WTC11 (cell line): ENCODE measurements around the gene SPTLC2. TPM values are rescaled to one million over a fixed set of nuclear protein-coding genes. Genes with fewer than 3 reads are reported as not detected.

Experiments
- ATAC-seq: fragments of 200-7000 bp; cut with Tn5 transposase; 2 replicates; pipeline ENCODE4 v1.10.0; 2021; ENCODE audit warnings: mild to moderate bottlenecking, moderate library complexity
- CTCF ChIA-PET: fragments of 300-600 bp; sonication (Branson Sonifier 250); formaldehyde crosslinking; loops from one replicate; lab custom pipeline; 2021; ENCODE audit warnings: antibody characterized with exemption; lab: Charles Lee
- POLR2A ChIA-PET: fragments of 350-600 bp; sonication (Branson Sonifier 250); formaldehyde crosslinking; loops from one replicate; lab custom pipeline; 2021; ENCODE audit warnings: antibody characterized with exemption; lab: Charles Lee
- DNase-seq: peaks from one replicate; pipeline ENCODE4 v3.0.0; 2021; ENCODE audit warnings: low spot score
- H3K27ac Mint-ChIP-seq: 2 replicates; pipeline ENCODE4 v1.8.0; 2021; ENCODE audit warnings: mixed read lengths
- H3K27me3 Mint-ChIP-seq: 2 replicates; pipeline ENCODE4 v1.8.0; 2021; ENCODE audit warnings: low read depth, mild to moderate bottlenecking, moderate library complexity, mixed read lengths
- H3K36me3 Mint-ChIP-seq: 2 replicates; pipeline ENCODE4 v1.8.0; 2021; ENCODE audit warnings: mixed read lengths
- H3K4me1 Mint-ChIP-seq: 2 replicates; pipeline ENCODE4 v1.8.0; 2022; ENCODE audit warnings: mixed read lengths
- H3K4me3 Mint-ChIP-seq: 2 replicates; pipeline ENCODE4 v1.8.0; 2021; ENCODE audit warnings: mild to moderate bottlenecking, moderate library complexity, mixed read lengths
- H3K9me3 Mint-ChIP-seq: 2 replicates; pipeline ENCODE4 v1.8.0; 2021; ENCODE audit warnings: mixed read lengths
- CBFB ChIP-seq: sonication (generic); formaldehyde crosslinking; IDR thresholded peaks from 2 replicates; pipeline ENCODE4 v1.8.1; 2022; ENCODE audit warnings: mild to moderate bottlenecking, low read depth, missing genetic modification reagents
- CDX4 ChIP-seq: fragments of 250-450 bp; sonication (Bioruptor Pico); IDR thresholded peaks from 2 replicates; pipeline ENCODE4 v1.9.0; 2021; ENCODE audit warnings: moderate library complexity, mild to moderate bottlenecking, inconsistent platforms, borderline replicate concordance
- CREB1 ChIP-seq: sonication (generic); formaldehyde crosslinking; IDR thresholded peaks from 2 replicates; pipeline ENCODE4 v1.8.0; 2023; ENCODE audit warnings: mild to moderate bottlenecking, missing genetic modification reagents
- EMX1 ChIP-seq: fragments of 250-450 bp; sonication (Bioruptor Pico); IDR thresholded peaks from 2 replicates; pipeline ENCODE4 v1.8.0; 2021; ENCODE audit warnings: mild to moderate bottlenecking
- ERG ChIP-seq: fragments of 250-450 bp; sonication (Bioruptor Pico); IDR thresholded peaks from 2 replicates; pipeline ENCODE4 v1.8.0; 2021; ENCODE audit warnings: mild to moderate bottlenecking
- GABPB1 ChIP-seq: sonication (generic); formaldehyde crosslinking; IDR thresholded peaks from 2 replicates; pipeline ENCODE4 v1.8.1; 2023; ENCODE audit warnings: mild to moderate bottlenecking, missing genetic modification reagents
- GRHL2 ChIP-seq: fragments of 250-450 bp; sonication (Bioruptor Pico); IDR thresholded peaks from 2 replicates; pipeline ENCODE4 v1.8.0; 2022; ENCODE audit warnings: mild to moderate bottlenecking, moderate library complexity; ENCODE audit not compliant: insufficient replicate concordance, severe bottlenecking
- GTF2I ChIP-seq: fragments of 250-450 bp; sonication (Bioruptor Pico); conservative IDR thresholded peaks from 2 replicates; pipeline ENCODE4 v1.4.0; 2021; ENCODE audit warnings: mild to moderate bottlenecking
- HMGXB4 ChIP-seq: sonication (generic); formaldehyde crosslinking; IDR thresholded peaks from 2 replicates; pipeline ENCODE4 v1.8.1; 2023; ENCODE audit warnings: mild to moderate bottlenecking, moderate library complexity, missing genetic modification reagents
- IRF2 ChIP-seq: sonication (generic); formaldehyde crosslinking; IDR thresholded peaks from 2 replicates; pipeline ENCODE4 v1.8.0; 2022; ENCODE audit warnings: low read depth, missing genetic modification reagents, borderline replicate concordance
- JAZF1 ChIP-seq: fragments of 250-450 bp; sonication (Bioruptor Pico); IDR thresholded peaks from 2 replicates; pipeline ENCODE4 v1.9.0; 2021; ENCODE audit warnings: moderate library complexity, mild to moderate bottlenecking, inconsistent platforms
- KAT7 ChIP-seq: sonication (generic); formaldehyde crosslinking; IDR thresholded peaks from 2 replicates; pipeline ENCODE4 v1.8.1; 2023; ENCODE audit warnings: missing genetic modification reagents, mild to moderate bottlenecking, borderline replicate concordance
- MLX ChIP-seq: sonication (generic); formaldehyde crosslinking; IDR thresholded peaks from 2 replicates; pipeline ENCODE4 v1.8.1; 2023; ENCODE audit warnings: mild to moderate bottlenecking, missing genetic modification reagents, moderate library complexity
- MXD4 ChIP-seq: fragments of 250-450 bp; sonication (Bioruptor Pico); IDR thresholded peaks from 2 replicates; pipeline ENCODE4 v1.8.0; 2021; ENCODE audit warnings: mild to moderate bottlenecking, moderate library complexity, borderline replicate concordance
- NFATC4 ChIP-seq: fragments of 250-450 bp; sonication (Bioruptor Pico); IDR thresholded peaks from 2 replicates; pipeline ENCODE4 v1.9.0; 2021; ENCODE audit warnings: mild to moderate bottlenecking
- PREB ChIP-seq: sonication (generic); formaldehyde crosslinking; IDR thresholded peaks from 2 replicates; pipeline ENCODE4 v1.8.1; 2022; ENCODE audit warnings: mild to moderate bottlenecking, missing genetic modification reagents, moderate library complexity, borderline replicate concordance
- SMAD3 ChIP-seq: sonication (generic); formaldehyde crosslinking; IDR thresholded peaks from 2 replicates; pipeline ENCODE4 v1.8.0; 2022; ENCODE audit warnings: missing genetic modification reagents, mild to moderate bottlenecking, borderline replicate concordance
- SMAD4 ChIP-seq: sonication (generic); formaldehyde crosslinking; IDR thresholded peaks from 2 replicates; pipeline ENCODE4 v1.8.0; 2022; ENCODE audit warnings: mild to moderate bottlenecking, missing genetic modification reagents
- SOX15 ChIP-seq: fragments of 250-450 bp; sonication (Bioruptor Pico); IDR thresholded peaks from 2 replicates; pipeline ENCODE4 v1.9.0; 2021; ENCODE audit warnings: mild to moderate bottlenecking
- TCF7 ChIP-seq: sonication (generic); formaldehyde crosslinking; IDR thresholded peaks from 2 replicates; pipeline ENCODE4 v1.8.0; 2022; ENCODE audit warnings: mild to moderate bottlenecking, low read depth, missing genetic modification reagents, moderate library complexity
- ZNF263 ChIP-seq: sonication (generic); formaldehyde crosslinking; IDR thresholded peaks from 2 replicates; pipeline ENCODE4 v1.8.1; 2022; ENCODE audit warnings: low read depth, mild to moderate bottlenecking, moderate library complexity, missing genetic modification reagents
- ZNF396 ChIP-seq: fragments of 250-450 bp; sonication (Bioruptor Pico); IDR thresholded peaks from 2 replicates; pipeline ENCODE4 v1.8.0; 2021; ENCODE audit warnings: mild to moderate bottlenecking, moderate library complexity, borderline replicate concordance
- ZNF512 ChIP-seq: sonication (generic); formaldehyde crosslinking; IDR thresholded peaks from 2 replicates; pipeline ENCODE4 v1.8.1; 2022; ENCODE audit warnings: missing genetic modification reagents, borderline replicate concordance
- total RNA-seq: library from RNA; stranded (reverse); gene quantifications from 3 replicates; pipeline ENCODE4 v1.2.3, GENCODE V29; 2021
- TF ChIP-seq, protein P1 (sequence below): sonication (generic); formaldehyde crosslinking; IDR thresholded peaks from 2 replicates; pipeline ENCODE4 v1.8.1; 2022; ENCODE audit warnings: mild to moderate bottlenecking, moderate library complexity, missing genetic modification reagents
- TF ChIP-seq, protein P2 (sequence below): sonication (generic); formaldehyde crosslinking; IDR thresholded peaks from 2 replicates; pipeline ENCODE4 v1.8.0; 2023; ENCODE audit warnings: mild to moderate bottlenecking, missing genetic modification reagents

The SPTLC2 gene
- total RNA-seq, 1 experiment from 2014 or later: 40.1 TPM

- TF ChIP-seq MLX (no peak), ERG (CRISPR knock-in tag) (no peak), KAT7 (CRISPR knock-in tag) (no peak), ZNF263 (CRISPR knock-in tag) (no peak), CBFB (CRISPR knock-in tag) (no peak), GRHL2 (no peak)
- TF ChIP-seq, protein P1, sequence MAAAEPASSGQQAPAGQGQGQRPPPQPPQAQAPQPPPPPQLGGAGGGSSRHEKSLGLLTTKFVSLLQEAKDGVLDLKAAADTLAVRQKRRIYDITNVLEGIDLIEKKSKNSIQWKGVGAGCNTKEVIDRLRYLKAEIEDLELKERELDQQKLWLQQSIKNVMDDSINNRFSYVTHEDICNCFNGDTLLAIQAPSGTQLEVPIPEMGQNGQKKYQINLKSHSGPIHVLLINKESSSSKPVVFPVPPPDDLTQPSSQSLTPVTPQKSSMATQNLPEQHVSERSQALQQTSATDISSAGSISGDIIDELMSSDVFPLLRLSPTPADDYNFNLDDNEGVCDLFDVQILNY (CRISPR knock-in tag): no peak
Measured at GRCh38 chr14:77601846-77602619, 14.4 kb downstream of the SPTLC2 start (continued).

GRCh38 chr14:77599889-77600288 lies 16.5 kb downstream of the SPTLC2 start:
- Mint-ChIP-seq H3K4me1 (peaks cover 14% of the 10 kb centered on the region), H3K27me3 (peaks cover 8% of the 10 kb centered on the region), H3K27ac (no peak overlapping the region), H3K4me3 (no peak overlapping the region), H3K9me3 (peaks cover 35% of the 10 kb centered on the region), H3K36me3 (peaks cover 57% of the 10 kb centered on the region)
- DNase-seq (no peak), ATAC-seq (no peak; the same call in 1 of the 2 replicates)
- ChIA-PET CTCF (no interaction called here), POLR2A (no interaction called here)
- TF ChIP-seq ZNF263 (CRISPR knock-in tag) (no peak), GTF2I (no peak), SOX15 (CRISPR knock-in tag) (no peak), ZNF512 (CRISPR knock-in tag) (no peak), CDX4 (CRISPR knock-in tag) (no peak), GABPB1 (CRISPR knock-in tag) (no peak), PREB (CRISPR knock-in tag) (no peak), ZNF396 (CRISPR knock-in tag) (no peak), CREB1 (CRISPR knock-in tag) (no peak), SMAD3 (CRISPR knock-in tag) (no peak), NFATC4 (CRISPR knock-in tag) (no peak), HMGXB4 (CRISPR knock-in tag) (no peak), IRF2 (no peak), MXD4 (CRISPR knock-in tag) (no peak), EMX1 (CRISPR knock-in tag) (no peak), SMAD4 (CRISPR knock-in tag) (no peak), JAZF1 (CRISPR knock-in tag) (no peak), TCF7 (no peak)
- TF ChIP-seq, protein P2, sequence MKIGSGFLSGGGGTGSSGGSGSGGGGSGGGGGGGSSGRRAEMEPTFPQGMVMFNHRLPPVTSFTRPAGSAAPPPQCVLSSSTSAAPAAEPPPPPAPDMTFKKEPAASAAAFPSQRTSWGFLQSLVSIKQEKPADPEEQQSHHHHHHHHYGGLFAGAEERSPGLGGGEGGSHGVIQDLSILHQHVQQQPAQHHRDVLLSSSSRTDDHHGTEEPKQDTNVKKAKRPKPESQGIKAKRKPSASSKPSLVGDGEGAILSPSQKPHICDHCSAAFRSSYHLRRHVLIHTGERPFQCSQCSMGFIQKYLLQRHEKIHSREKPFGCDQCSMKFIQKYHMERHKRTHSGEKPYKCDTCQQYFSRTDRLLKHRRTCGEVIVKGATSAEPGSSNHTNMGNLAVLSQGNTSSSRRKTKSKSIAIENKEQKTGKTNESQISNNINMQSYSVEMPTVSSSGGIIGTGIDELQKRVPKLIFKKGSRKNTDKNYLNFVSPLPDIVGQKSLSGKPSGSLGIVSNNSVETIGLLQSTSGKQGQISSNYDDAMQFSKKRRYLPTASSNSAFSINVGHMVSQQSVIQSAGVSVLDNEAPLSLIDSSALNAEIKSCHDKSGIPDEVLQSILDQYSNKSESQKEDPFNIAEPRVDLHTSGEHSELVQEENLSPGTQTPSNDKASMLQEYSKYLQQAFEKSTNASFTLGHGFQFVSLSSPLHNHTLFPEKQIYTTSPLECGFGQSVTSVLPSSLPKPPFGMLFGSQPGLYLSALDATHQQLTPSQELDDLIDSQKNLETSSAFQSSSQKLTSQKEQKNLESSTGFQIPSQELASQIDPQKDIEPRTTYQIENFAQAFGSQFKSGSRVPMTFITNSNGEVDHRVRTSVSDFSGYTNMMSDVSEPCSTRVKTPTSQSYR: no peak
